Dedifferentiated amniotic fluid mesenchymal stem cell (primary cell): ENCODE data around the gene CTBP1.

Source experiments
- DNase-seq: peaks from one replicate; pipeline ENCODE4 v3.0.0-alpha.2; 2016; ENCODE audit errors: extremely low spot score

The CTBP1 gene

DNA sequence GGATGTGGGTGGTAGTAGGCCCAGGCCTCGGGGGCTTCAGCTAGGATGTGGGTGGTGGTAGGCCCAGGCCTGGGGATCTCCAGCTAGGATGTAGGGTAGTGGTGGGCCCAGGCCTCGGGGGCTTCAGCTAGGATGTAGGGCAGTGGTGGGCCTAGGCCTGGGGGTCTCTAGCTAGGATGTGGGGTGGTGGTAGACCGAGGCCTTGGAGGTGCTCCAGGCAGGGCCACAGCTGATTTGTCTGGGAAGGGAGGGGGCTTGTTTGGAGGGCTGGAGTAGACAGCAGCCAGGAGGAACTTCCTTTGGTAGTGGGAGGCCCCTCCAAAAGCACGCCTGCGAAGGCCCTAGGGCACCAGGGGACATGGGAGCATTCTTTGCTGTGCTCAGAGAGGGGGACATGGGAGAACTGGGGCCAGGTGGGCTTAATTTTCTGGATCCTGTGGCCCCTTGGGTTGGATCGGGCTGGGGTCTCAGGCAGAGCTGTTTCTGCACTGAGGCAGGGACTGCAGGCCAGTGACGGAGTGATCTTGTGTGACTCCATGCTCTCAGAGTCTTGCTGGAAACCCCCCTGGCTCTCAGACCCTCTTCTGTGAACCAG, 73.2 kb downstream of the CTBP1 start:
- no peak for DNase-seq

DNA sequence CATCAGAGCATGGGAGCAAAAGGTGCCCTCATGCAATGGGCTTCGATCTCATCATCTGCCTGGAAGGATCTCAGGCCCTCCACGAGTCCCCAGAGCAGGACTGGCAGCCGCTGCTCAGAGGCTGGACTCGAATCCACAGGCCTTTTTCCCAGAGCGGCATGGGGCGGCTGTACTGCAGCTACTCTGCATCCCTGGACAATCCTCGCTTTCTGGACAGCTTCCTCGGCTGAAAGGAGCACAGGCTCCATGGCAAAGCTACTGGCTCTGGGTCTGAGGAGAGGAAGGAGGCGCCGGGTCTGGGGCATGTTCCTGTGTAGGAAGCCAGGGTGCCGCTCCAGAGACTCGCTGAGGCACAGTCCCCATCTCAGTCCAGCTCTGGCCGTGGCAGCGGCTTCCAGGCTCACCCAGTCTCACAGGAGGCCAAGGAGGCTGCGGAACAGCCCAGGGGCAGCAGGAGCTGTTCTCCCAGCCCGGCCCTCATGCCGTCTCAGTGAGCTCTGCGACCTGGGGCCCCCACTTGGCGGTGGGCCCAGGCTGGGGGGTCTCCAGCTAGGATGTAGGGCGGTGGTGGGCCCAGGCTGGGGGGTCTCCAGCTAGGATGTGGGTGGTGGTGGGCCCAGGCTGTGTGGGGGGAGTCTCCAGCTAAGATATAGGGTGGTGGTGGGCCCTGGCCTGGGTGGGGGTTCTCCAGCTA, 73.8 kb downstream of the CTBP1 start:
- no peak for DNase-seq

DNA sequence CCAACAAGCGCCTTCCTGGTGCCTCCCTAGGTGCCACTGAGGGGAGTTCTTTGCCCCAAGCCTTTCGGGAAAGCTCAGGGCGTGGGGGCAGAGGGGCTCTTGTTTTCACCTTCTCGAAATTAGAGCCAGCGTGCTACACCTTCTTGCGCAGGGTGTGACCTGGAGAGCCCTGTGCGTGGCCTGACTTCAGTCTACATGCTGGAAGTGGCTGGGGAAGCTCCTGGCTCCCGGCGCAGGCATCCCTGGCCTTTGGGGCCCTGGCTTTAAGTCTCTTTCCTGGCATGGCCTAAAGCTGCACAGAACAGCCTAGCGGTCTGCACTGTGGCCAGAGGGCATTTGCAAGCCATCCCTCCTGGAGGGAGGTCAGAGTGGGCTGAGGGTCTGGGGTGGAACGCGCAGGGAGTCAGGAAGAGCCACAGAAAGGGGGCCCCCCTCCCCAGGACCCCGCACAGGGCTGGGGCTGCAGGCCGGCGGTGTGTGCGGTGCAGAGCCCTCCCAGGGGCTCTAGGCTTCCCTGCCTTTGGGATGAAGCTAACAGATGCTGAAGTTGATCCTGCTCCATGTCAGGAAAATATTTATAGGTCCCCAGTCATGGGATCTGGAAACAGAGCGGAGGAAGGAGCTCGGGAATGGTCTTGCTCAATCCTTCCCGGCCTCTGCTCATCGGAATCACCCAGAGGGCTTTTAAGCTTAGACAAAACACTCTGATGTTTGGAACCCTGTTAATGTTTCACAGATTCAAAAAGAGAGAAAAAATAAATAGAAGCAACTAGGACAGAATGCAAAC, 75.8 kb downstream of the CTBP1 start:
- peak; percentile 23 for DNase-seq

DNA sequence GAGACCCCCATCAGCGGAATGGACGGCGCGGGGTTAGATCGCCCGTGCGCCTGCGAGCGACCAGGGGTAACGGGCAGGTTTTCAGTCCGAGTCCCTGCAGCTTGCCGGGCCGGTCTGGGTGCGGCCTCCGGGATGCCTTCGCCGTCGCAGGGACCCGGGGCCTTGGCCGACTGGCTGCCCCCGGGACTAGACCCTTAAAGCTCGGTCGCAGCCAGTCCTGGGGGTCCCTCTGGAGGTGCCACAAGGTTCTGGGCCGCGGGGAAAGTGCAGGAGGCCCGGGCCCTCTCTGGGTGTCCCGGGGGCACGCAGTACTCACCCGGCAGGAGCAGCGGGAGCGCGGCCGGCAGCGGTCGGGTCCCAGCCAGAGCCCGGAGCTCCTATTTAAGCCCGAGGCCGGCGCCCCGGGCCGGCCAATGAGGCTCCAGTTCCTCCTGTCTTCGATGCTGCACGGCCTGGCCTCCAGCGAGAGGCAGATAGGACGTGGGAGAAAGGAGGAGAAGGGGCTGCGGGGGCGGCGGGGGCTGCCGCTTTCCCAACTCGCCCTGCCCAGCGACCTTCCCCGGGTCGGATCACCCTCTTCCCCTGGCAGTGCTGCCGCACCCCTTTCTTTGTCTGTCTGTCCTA, 76.6 kb downstream of the CTBP1 start, which contains the start of gene SPON2:
Gene SPON2, minus strand, starts transcription at position 356 of the 624 bp plus-strand sequence.
- no peak for DNase-seq

DNA sequence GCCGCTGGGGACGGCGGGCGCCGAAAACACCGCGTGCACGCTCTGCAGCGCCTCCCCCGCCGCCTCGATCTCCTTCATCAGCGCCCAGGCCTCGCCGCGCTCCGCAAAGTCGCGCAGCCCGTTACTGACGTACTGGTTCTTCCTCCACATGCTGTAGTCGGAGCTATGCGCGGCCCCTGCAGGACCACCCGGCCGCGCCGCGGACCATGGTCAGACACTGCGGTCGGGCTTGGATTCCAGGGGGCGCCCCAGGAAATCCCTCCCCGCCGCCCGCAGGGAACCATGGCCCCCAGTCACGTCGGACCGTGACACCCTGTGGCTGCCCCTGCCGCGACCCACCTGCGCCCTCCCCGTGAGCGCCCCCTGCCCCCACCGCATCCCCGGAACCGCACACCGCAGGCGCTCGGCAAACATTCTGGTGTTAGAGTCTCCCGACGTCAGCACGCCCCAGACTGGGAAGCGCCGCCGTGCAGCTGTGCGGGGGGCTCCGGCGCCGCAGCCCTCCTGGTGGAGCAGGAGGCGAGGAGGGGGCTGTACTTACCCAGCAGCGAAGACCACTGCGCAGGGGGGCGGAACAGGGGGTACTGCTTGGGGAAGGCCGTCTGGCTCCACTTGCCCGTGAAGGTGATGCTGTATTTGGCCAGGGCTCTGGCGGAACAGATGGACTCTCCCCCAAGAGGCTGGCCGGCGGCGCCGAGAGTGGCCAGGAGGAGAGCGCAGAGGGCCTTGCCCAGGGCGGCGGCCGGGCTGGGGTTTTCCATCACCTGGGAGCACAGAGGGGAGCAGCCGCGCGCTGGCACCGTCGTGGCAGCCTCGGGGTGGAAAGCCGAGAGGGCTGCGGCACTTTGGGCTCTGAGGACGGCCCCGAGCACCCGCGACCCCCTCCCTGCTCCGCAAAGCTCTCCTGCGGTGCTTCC, 77.4 kb downstream of the CTBP1 start:
- DNase-seq: no peak

DNA sequence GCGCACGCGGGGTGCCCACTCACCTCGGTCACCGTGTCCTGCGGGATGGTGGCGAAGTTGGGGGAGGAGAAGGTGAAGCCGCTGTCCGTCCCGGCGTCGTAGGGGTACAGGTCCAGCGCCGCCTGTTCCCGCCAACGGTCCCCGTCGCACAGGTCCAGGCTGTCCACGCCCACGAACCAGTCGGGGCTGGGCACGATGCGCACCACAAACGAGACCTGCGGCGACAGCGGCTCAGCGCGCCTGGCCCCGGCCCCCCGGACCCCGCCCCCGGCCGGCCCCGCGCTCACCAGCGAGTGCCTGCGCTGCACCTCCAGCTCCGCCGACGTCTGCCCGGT, 78.0 kb downstream of the CTBP1 start:
- DNase-seq: no peak

DNA sequence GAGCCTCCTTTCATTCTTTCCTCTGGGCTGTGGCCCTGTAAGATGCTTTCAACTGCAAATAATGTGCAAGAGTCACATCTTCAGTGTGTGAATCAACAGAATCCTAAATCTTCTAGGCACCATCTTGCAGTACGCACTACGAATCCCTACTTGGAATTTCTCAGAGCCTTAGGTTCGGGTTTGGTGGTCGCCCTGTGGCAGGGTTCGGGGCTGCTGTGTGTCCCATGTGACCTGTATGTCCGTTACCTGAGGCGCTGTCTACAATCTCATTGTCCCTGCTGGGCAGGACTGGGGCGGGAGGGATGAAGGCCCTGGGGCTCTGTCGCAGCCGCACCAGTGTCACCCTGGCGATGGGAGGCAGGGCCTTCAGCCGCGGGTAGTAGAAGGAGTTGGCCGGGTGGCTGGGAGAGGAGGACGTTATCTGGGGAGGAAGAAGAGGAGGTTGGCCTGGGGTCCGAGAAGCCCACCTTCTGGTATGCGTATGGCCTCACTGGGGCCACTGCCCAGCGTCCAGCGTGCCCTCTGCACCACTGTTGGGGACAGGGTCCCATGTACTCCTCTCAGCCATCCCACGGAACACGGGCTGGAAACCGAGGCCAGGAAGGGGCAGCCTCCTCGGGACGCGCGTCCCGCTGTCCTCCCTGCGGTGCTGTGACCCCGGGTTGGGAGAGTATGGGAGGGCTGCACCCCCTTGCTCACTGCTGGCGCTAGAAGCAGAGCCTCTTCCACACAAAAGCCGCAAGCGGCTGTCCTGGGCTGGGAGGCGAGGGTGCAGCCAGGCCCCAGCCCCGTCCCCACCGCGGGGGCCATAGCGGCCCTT, 78.6 kb downstream of the CTBP1 start:
- no peak for DNase-seq

DNA sequence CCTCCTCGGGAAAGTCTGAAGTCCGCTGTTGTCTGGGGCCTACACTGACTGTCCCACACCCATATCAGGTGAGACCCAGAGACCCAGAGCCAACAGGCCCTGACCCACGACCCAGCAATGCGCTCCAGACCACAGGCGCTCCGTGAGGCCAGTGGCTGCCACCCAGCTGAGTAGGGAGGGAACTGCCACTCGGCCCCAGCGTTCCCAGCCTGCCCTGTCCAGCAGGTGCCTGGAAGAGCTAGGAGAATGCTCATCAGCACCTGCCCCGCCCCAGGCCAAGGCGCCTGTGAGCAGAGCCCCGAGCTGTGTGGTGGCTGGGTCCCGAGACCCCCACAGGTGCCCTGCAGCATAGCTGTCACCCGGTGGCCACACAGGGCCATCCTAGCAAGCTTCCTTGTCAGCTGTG, 79.2 kb downstream of the CTBP1 start:
- no peak for DNase-seq

DNA sequence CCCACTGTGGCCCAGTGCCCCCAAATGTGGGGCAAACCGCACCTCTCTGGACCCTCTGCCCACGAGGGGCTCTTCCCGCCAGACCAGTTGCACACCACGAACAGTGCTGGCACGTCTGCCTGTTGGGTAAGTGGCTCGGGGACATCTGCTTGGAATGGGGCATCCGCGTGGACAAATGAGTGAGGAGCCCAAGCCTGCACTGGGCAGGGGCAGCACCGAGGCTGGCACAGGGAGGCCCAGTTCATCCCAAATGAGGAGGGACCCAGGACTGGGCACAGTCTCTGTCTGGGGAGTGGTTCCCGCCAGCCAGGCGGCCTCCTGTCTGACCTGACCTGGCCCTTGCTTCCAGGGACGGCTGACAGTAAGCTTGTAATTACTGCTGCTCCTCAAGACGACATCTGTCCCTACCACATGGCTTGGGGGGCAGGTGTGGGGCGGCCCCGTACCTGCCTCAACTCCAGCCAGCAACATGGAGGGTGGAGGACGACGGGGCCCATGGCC, 79.7 kb downstream of the CTBP1 start:
- no peak for DNase-seq

DNA sequence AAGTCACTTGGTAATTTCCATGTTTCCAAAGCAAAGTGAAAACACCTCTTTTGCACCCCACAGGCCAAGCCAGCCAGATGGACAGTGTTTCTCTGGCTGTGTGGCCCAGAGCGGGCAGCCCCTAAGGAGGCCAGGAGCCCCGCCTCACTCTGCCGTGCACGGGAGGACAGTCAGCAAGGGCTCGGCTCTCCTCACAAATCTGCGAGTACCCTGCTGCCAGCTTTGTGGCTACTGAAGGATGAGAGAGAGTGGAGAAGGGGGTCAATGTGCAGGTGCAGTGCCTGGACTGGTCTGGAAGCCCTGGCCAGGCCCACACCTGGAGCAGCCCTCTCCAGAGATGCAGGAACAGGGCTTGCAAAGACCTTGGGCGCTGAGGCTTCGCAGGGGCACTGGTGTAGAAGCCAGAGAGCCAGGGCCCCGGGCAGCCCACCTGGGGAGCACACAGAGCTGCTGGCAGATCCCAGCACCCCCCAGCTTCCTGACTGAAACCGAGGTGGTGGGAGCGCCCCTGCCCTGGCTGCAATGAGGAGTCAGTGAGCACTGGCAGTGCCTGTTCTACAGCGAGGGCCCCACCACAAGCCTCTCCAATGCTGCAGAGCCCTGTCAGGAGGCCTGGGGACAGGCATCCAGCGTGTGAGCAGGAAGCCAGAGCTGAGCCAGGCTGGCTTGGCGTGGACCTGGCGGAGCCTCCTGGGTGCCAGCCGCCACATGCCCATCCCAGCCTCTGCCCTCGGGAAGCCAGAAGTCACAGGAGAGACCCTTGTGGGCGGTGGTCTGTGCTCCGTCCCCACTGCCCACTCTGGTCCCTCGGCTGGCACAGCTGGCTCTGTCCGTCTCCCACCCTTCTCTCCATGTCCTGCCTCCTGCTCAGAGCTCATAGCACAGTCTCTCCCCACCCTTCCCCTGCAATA, 80.5 kb downstream of the CTBP1 start:
- no peak for DNase-seq

DNA sequence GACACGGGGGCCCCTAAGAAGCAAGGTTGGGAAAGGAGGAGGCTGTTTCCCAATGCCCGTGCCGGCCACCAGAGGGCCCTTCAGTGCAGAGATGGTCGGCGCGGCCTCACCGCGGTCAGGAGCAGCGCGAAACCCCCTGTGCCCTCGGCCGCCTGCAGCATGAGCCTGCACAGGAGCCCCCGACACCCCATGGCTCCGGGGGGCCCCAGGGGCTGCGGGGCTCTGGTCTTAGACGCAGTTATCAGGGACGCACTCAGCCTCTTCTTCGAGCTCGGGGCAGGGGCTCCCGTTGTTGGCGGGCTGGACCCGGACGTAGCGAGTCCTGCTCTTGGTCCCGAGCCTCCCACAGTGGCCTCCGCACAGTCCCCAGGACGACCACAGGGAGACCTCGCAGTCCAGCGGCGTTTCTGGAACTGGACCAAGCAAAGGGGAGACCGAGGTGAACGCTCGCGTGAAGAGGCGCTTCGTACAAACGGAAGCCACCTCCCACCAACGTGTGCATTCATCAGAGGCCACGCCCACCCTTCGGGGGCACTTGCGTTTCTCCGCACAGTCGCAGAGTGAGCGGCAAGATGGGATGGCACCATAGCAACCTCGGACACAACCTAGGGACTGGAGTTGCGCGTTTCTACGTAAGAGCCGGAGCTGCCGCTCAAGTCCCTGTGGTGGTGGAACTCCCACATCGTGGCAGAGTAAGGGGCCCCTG, 81.5 kb downstream of the CTBP1 start:
- peak; percentile 60 for DNase-seq

DNA sequence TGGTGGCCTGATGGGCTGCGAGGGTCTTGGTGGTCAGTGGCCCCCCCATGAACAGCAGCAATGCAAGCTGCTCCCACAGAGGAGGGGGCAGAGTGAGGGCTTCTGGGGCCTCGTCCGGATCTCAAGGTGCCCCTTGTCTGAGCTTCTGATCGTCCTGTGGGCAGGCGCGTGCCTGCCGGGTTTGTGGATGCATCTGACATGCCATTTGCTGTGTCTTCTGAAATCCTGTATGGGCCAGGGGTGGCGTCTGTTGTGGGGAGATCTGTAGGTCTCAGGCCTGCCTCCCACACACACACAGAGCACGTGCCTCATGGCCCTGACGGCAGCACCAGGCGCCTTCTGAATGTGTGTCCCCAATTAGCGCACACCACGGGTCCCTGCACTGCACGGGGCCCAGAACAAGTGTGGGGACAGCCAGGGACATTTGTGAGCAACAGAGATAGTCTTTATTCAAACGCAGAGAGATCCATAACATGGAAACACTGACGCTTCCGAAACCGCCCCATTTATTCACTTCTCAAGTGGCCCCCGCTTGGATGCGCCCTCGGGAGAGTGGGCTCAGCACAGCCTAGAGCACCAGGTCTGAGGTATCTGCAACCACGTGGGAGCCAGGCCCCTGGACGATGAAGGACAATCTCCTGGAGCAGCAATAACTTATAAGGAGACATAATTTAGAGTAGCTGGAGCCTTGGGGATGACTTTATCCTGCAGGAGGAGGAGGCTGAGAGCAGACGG, 82.3 kb downstream of the CTBP1 start:
- DNase-seq: no peak

DNA sequence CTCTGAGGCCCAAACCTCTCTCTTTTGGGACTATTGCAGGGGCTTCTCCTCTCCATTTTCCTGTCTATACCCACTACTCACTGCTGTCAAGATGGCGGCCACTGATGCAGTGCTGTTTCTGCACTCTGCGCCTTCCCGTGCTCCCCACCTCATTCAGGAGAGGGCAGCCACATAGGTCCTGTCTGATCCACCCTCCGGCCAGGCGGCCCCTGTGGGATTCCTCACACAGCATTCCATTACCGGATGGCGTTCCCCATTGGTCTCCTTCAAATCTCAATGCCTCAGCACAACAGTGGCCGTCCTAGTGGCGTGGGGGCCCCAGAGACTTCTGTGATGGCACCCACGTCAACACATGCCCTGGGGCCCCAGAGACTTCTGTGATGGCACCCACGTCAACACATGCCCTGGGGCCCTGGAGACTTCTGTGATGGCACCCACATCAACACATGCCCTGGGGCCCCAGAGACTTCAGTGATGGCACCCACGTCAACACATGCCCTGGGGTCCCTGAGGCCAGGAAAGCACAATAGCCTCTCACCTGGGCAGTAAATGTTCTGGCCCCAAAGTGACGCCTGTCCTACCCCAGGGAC, 83.9 kb downstream of the CTBP1 start:
- no peak for DNase-seq

DNA sequence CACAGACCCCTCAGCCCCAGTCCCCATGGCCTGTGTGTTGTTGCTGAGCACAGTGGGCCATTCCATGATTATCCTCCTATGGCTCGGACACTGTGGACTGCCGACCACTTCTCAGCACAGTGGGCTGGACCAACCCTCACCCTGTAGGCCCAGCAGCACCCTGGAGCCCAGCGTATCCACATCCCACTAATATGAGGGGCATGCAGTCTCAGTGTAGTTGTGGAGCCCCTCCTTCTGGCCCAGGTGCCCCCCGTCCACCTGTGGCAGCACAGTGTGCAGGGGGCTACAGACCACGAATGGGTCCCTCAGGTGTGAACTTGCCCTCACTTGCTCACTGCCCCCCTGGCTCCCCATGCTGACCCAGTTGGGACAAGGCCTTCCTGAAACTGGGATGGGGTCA, 84.5 kb downstream of the CTBP1 start:
- DNase-seq: no peak

DNA sequence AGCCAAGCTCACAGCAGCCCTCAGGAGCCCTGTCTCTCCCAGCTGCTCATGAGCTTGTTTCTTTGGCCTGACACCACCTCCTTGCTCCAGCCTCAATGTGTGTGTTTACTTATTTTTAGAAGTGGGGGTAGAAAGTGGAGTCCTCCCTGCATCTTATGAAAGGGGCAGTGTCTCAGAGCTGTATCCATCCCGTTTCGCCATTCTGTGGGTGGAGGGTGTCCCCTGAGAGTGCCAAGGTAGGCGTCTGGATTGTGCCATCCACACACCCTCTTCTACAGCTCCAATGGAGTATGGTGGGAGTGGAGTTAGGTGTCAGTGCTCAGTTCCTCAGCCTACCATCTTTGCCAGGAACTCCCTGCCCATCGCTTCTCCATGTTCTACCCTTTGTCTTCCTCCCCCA, 84.9 kb downstream of the CTBP1 start:
- no peak for DNase-seq
